Mucosa of descending colon (tissue), 3 donors: ENCODE measurements around the gene PDS5B. TPM values are rescaled to one million over a fixed set of nuclear protein-coding genes. Genes with fewer than 3 reads are reported as not detected.

Source experiments
- ATAC-seq: fragments of 200-7000 bp; cut with Tn5 transposase; one replicate; pipeline ENCODE4 v1.9.1; 2020; ENCODE audit warnings: mild to moderate bottlenecking, moderate library complexity
- DNase-seq, 3 donors: peaks; one replicate each; pipeline ENCODE4 v3.0.0-alpha.2; 2020
- H3K36me3 ChIP-seq: fragments of 200-600 bp; one replicate; pipeline ENCODE4 v1.8.0; 2021; ENCODE audit warnings: low read depth, mild to moderate bottlenecking
- H3K4me1 ChIP-seq: fragments of 200-600 bp; one replicate; pipeline ENCODE4 v1.8.0; 2021; ENCODE audit warnings: low read depth, mild to moderate bottlenecking
- H3K4me3 ChIP-seq: fragments of 200-600 bp; one replicate; pipeline ENCODE4 v1.8.0; 2021; ENCODE audit warnings: mild to moderate bottlenecking
- H3K9me3 ChIP-seq: fragments of 200-600 bp; one replicate; pipeline ENCODE4 v1.8.0; 2021; ENCODE audit warnings: mild to moderate bottlenecking
- CTCF ChIP-seq: fragments of 200-600 bp; IDR thresholded peaks from one replicate; pipeline ENCODE4 v1.8.0; 2022; ENCODE audit warnings: antibody characterized with exemption, mild to moderate bottlenecking
- intact Hi-C, 2 donors: fragments of 100-400 bp; cut with DNase I in 1 of 2; cut with micrococcal nuclease in 1 of 2; formaldehyde crosslinking; loops; one replicate each; pipeline versions ENCODE4 v1.11.0 to v1.11.1; 2022; cut with DNase I, micrococcal nuclease
- total RNA-seq, 3 donors: library from RNA; stranded (reverse); fragmentation: NEBNext Ultra II Directional in 2 of 3; extraction: Animal tissue kit (Norgen Biotek cat#: 25700) in 2 of 3; gene quantifications; one replicate each; pipeline versions ENCODE4 v1.2.1 to v1.2.4, GENCODE V29; 2021 to 2023
- donor health status: DM: no; HTN: no; CAD: no; lungs with moderate emphysema.
- donor health status: DM: no; HTN: no; CAD: no.
- donor health status: DM: no; HTN: yes; CAD: no.

PDS5B gene
- total RNA-seq, 3 donors from 2014 or later: 25.2 to 66.7 (median 27.5) TPM

- Histone ChIP-seq H3K4me3 (no peak overlapping the region), H3K9me3 (no peaks in the 10 kb centered on the region), H3K4me1 (no peaks in the 10 kb centered on the region), H3K36me3 (no peaks in the 10 kb centered on the region)
- no peak for DNase-seq
- no peak for ATAC-seq
- no peak for TF ChIP-seq CTCF
- intact Hi-C loops: no loop called here
Observed at GRCh38 chr13:32783067-32783466, 196.8 kb downstream of the PDS5B start.

DNA sequence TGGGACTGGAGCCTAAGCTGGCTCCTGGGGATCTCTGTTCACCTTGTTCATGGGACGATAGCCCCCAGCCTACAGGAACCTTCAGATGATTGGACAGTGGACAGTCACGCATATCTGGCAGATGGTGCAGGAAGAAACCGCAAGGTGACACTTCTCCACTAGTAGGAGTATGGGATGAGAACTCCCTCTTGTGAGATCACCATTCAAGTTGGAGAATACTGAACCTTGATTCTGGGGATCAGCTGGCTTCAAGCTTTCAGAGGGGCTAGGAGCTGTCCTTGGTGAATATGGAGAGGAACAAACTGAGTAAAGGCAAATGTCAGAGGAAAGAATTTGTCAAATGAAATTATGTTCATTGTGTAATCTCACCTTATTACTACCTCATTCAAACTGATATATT, 204.5 kb downstream of the PDS5B start:
- Histone ChIP-seq H3K4me1 (no peaks in the 10 kb centered on the region), H3K36me3 (no peaks in the 10 kb centered on the region), H3K4me3 (no peak overlapping the region), H3K9me3 (no peaks in the 10 kb centered on the region)
- no peak for TF ChIP-seq CTCF
- ATAC-seq (no peak), DNase-seq (no peak)
- intact Hi-C loops: no loop called here

- Histone ChIP-seq H3K9me3 (no peaks in the 10 kb centered on the region), H3K4me1 (no peaks in the 10 kb centered on the region), H3K36me3 (no peaks in the 10 kb centered on the region), H3K4me3 (no peak overlapping the region)
- no peak for TF ChIP-seq CTCF
- intact Hi-C loops: no loop called here
- ATAC-seq: peak; percentile 52
- DNase-seq: no peak
Observed at GRCh38 chr13:32791545-32792172, 205.4 kb downstream of the PDS5B start.

DNA sequence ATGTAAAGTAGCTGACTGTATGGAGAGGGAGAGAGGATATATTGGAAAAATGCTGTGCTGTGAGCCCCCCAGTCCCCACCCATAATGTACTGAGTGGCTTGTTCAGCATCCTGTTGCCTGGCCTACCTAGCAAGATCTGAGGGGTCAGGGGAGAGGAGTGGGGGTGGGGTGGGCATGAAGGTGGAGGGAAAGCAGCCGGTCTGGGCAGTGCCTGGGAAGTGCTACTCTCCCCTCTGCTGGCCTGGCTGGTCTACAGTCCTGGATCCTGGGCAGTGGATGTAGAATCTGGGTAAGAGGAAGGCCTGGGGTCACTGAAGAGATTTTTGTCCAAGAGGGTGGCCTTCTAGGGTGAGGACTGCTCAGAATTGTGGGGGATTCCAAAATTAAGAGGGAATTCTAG, 210.5 kb downstream of the PDS5B start:
- no peaks in the 10 kb centered on the region for H3K9me3 ChIP-seq
- no peak for TF ChIP-seq CTCF
- ATAC-seq (no peak), DNase-seq (no peak)
- H3K4me1 ChIP-seq: no peaks in the 10 kb centered on the region
- intact Hi-C loops: no loop called here
- no peaks in the 10 kb centered on the region for H3K36me3 ChIP-seq
- no peak overlapping the region for H3K4me3 ChIP-seq

GRCh38 chr13:32802159-32802558, 215.9 kb downstream of the PDS5B start:
- DNase-seq (no peak), ATAC-seq (no peak)
- no peaks in the 10 kb centered on the region for H3K9me3 ChIP-seq
- H3K36me3 ChIP-seq: no peaks in the 10 kb centered on the region
- intact Hi-C loops: no loop called here
- no peaks in the 10 kb centered on the region for H3K4me1 ChIP-seq
- TF ChIP-seq CTCF: no peak
- no peak overlapping the region for H3K4me3 ChIP-seq

DNA sequence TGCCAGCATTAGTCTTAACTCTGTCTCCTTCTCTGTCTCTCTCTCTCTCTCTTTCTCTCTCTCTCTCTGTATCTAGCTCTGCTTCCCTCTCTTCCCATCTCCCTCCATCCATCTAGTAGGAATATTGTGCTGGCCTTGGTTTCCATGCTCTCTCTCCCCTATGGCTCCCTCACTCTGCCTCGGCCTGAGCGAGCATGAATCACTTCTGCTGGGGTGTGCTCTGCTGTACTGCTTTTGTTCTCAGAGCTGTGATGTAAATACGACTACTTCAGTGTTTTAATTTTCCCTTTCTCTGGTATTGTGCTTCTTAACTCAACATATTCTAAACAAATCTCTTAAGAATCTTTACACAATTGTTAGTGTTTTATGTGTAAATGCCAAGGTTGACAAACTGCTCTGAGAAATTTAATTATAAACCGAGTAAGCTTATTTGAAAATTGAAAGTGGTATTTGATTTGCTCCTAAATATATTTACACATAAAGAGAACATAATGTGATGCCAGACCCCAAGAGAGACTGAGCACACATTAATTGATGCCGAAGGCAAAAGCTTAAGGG, 218.5 kb downstream of the PDS5B start:
- Histone ChIP-seq H3K36me3 (no peaks in the 10 kb centered on the region), H3K9me3 (no peaks in the 10 kb centered on the region), H3K4me3 (no peak overlapping the region), H3K4me1 (no peaks in the 10 kb centered on the region)
- intact Hi-C loops: no loop called here
- no peak for TF ChIP-seq CTCF
- DNase-seq: no peak
- peak; percentile 7 for ATAC-seq
